Epithelial cell of proximal tubule (primary cell): Measurements from ENCODE around the gene SLC1A2. TPM values are rescaled to one million over a fixed set of nuclear protein-coding genes. Genes with fewer than 3 reads are reported as not detected.
A peak's percentile ranks its signal among the peaks of the same experiment; 100 is the strongest.

Experiments used
- DNase-seq: peaks from one replicate; pipeline ENCODE4 v3.0.0-alpha.2; 2011; ENCODE audit warnings: low read depth
- H3K4me3 ChIP-seq: 2 replicates; pipeline ENCODE4 v1.5.1; 2011; ENCODE audit warnings: low read depth, mild to moderate bottlenecking, low read length
- total RNA-seq: library from RNA; depleted of rRNA; stranded (reverse); fragments of >200 nt; gene quantifications from 2 replicates; pipeline ENCODE4 v1.2.3, GENCODE V29; 2015
- TF ChIP-seq, protein P1 (sequence below): conservative IDR thresholded peaks from 2 replicates; pipeline ENCODE4 v1.5.1; 2012; ENCODE audit warnings: low read depth, mild to moderate bottlenecking, low read length

Gene SLC1A2
- total RNA-seq, 1 donor from 2014 or later, result not detected

DNA sequence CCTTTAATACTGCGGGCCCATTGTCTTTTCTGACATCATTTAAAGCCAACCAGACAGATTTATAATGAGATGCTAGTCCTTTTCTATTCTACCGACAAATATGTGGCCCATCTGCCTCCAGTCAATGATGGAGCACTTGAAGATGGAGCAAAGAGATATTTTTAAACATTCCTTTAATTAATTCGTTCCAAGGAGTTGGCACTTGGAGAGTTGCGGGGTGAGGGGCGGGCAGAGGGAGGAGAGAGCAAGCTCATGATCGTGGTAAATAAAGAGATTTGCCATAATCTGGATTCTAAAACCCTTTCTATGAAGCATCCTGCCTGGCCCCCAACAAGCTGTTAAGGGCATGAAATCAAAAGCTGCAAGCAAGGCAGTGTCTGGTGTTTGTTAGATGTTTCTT, 5.0 kb downstream of the SLC1A2 start:
- DNase-seq, result no peak
- H3K4me3 ChIP-seq, result no peak overlapping the region
- TF ChIP-seq, protein P1, sequence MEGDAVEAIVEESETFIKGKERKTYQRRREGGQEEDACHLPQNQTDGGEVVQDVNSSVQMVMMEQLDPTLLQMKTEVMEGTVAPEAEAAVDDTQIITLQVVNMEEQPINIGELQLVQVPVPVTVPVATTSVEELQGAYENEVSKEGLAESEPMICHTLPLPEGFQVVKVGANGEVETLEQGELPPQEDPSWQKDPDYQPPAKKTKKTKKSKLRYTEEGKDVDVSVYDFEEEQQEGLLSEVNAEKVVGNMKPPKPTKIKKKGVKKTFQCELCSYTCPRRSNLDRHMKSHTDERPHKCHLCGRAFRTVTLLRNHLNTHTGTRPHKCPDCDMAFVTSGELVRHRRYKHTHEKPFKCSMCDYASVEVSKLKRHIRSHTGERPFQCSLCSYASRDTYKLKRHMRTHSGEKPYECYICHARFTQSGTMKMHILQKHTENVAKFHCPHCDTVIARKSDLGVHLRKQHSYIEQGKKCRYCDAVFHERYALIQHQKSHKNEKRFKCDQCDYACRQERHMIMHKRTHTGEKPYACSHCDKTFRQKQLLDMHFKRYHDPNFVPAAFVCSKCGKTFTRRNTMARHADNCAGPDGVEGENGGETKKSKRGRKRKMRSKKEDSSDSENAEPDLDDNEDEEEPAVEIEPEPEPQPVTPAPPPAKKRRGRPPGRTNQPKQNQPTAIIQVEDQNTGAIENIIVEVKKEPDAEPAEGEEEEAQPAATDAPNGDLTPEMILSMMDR, result no peak

DNA sequence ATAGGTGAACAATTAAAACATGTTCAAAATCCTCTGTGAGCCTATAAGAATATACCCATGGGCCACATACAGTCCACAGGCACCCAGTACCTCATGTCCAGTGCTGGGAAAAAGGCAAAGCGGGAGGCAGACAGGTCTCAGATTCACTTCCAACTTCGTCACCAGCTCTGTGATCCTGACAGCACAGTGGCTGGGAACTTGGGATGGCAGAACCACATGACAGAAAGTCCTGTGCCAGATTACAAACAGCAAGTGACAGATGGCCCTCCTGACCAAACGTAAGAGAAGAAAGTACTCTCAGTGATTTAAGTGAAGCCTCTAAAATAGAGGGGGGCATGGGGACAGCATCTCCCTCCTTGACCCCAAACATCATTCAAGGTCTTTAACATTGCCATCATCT, 5.8 kb downstream of the SLC1A2 start:
- TF ChIP-seq, protein P1, result no peak
- no peak for DNase-seq
- H3K4me3 ChIP-seq, result no peak overlapping the region

GRCh38 chr11:35412285-35412684, 7.1 kb downstream of the SLC1A2 start:
- DNase-seq, result no peak
- TF ChIP-seq, protein P1, result peak; percentile 60
- no peak overlapping the region for H3K4me3 ChIP-seq

GRCh38 chr11:35407041-35407440, 12.3 kb downstream of the SLC1A2 start:
- H3K4me3 ChIP-seq, result no peak overlapping the region
- no peak for DNase-seq
- TF ChIP-seq, protein P1, result no peak

GRCh38 chr11:35404388-35404775, 15.0 kb downstream of the SLC1A2 start:
- no peak for DNase-seq
- TF ChIP-seq, protein P1, result peak; percentile 76
- no peak overlapping the region for H3K4me3 ChIP-seq

GRCh38 chr11:35403765-35404387, 15.5 kb downstream of the SLC1A2 start:
- TF ChIP-seq, protein P1, result no peak
- no peak for DNase-seq
- H3K4me3 ChIP-seq, result no peak overlapping the region
